Neural crest cell (in vitro differentiated cells): ENCODE results near the gene LHFPL3. TPM values are rescaled to one million over a fixed set of nuclear protein-coding genes. Genes with fewer than 3 reads are reported as not detected.

Source experiments
- DNase-seq: peaks from one replicate; pipeline ENCODE4 v3.0.0; 2021; ENCODE audit warnings: low read depth, mixed read lengths, low spot score
- H3K27ac Mint-ChIP-seq: one replicate; pipeline ENCODE4 v1.8.0; 2021; ENCODE audit warnings: mild to moderate bottlenecking, mixed read lengths; ENCODE audit not compliant: unreplicated experiment
- H3K27me3 Mint-ChIP-seq: 2 replicates; pipeline ENCODE4 v1.8.0; 2021; ENCODE audit warnings: low read depth, mild to moderate bottlenecking, mixed read lengths
- H3K36me3 Mint-ChIP-seq: 2 replicates; pipeline ENCODE4 v1.8.0; 2021; ENCODE audit warnings: low read depth, mild to moderate bottlenecking, mixed read lengths
- H3K4me1 Mint-ChIP-seq: 2 replicates; pipeline ENCODE4 v1.8.0; 2021; ENCODE audit warnings: mixed read lengths
- H3K4me3 Mint-ChIP-seq: one replicate; pipeline ENCODE4 v1.8.0; 2021; ENCODE audit warnings: mild to moderate bottlenecking, mixed read lengths
- H3K9me3 Mint-ChIP-seq: 2 replicates; pipeline ENCODE4 v1.8.0; 2021; ENCODE audit warnings: mixed read lengths
- CTCF ChIP-seq: fragments of 200-600 bp; sonication (generic); conservative IDR thresholded peaks from 2 replicates; pipeline ENCODE4 v1.5.0; 2021; ENCODE audit warnings: antibody characterized with exemption, mild to moderate bottlenecking
- total RNA-seq: library from RNA; stranded (reverse); gene quantifications from 2 replicates; pipeline ENCODE4 v1.2.1, GENCODE V29; 2021

The LHFPL3 gene
- total RNA-seq, 1 donor from 2014 or later, result not detected

DNA sequence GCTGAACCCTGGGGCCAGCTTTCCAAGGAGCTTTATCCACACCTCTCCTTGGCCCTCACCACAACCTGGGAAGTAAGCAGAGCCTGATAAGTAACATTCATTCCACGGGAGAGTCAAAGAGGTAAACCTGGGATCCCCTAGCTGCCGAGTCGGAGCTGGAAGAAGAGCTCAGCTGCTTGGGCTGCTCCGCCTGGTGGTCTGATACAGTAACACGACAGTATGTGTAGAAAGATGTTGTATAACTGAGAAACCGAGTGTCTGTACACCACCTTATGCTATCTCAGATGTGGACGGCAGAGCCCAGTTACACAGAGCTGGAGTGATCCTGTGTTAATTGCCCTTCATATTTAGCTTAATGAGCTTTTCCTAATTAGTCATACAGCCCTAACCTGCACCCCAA lies 534.3 kb downstream of the LHFPL3 start:
- DNase-seq, result peak; percentile 28
- no peaks in the 10 kb centered on the region for H3K4me1 Mint-ChIP-seq
- H3K27ac Mint-ChIP-seq, result no peak overlapping the region
- H3K9me3 Mint-ChIP-seq, result peaks cover 6% of the 10 kb centered on the region
- TF ChIP-seq CTCF, result peak; percentile 58
- H3K4me3 Mint-ChIP-seq, result no peak overlapping the region
- peaks cover 3% of the 10 kb centered on the region for H3K36me3 Mint-ChIP-seq
- H3K27me3 Mint-ChIP-seq, result peaks cover 45% of the 10 kb centered on the region

DNA sequence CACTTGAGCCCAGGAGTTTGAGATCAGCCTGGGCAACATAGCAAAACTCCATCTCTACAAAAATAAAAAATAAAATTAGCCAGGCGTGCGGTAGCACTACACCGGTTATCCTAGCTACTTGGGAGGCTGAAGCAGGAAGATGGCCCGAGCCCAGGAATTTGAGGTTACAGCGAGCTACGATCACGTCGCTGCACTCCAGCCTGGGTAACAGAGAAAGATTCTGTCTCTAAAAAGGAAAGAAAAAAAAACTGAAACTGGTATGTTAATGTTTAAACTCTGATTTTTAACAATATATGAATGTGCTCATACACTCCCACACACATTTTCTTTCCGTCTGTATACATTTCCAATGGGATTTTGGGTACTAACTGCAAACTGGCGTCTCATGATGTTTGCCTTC lies 545.0 kb downstream of the LHFPL3 start:
- Mint-ChIP-seq H3K27ac (no peak overlapping the region), H3K9me3 (no peaks in the 10 kb centered on the region), H3K4me3 (no peak overlapping the region), H3K27me3 (peaks cover 4% of the 10 kb centered on the region), H3K4me1 (no peaks in the 10 kb centered on the region), H3K36me3 (no peaks in the 10 kb centered on the region)
- no peak for TF ChIP-seq CTCF
- no peak for DNase-seq

- Mint-ChIP-seq H3K4me3 (no peak overlapping the region), H3K36me3 (no peaks in the 10 kb centered on the region), H3K4me1 (peaks cover 3% of the 10 kb centered on the region), H3K27me3 (peaks cover 4% of the 10 kb centered on the region), H3K27ac (no peak overlapping the region), H3K9me3 (no peaks in the 10 kb centered on the region)
- DNase-seq, result no peak
- no peak for TF ChIP-seq CTCF
Observed at GRCh38 chr7:104878577-104878976, 550.2 kb downstream of the LHFPL3 start.

DNA sequence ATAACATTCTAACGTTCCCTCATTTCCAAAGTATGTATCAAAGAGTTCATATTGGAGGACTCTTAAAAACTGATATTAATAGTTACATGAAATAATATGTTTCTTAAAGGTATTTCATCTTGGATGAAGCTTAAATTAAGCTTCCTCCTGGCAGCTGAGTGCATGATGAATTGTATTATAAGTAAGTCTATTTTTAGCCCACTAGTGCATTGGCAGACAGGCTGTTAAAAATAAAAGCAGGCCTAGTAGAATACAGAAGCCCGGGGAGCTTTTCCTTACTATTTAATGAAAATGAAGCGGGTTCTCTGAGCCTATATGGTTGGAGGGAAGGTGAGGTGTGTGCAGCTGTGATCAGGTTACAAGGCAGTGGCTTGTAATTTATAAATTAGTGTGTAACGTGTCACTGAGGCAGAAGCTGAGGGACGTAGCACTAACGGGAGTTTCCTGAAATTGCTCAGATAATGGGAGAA lies 554.9 kb downstream of the LHFPL3 start:
- H3K27ac Mint-ChIP-seq, result no peak overlapping the region
- H3K36me3 Mint-ChIP-seq, result no peaks in the 10 kb centered on the region
- H3K4me3 Mint-ChIP-seq, result no peak overlapping the region
- H3K9me3 Mint-ChIP-seq, result no peaks in the 10 kb centered on the region
- no peak for DNase-seq
- no peak for TF ChIP-seq CTCF
- H3K27me3 Mint-ChIP-seq, result no peaks in the 10 kb centered on the region
- peaks cover 10% of the 10 kb centered on the region for H3K4me1 Mint-ChIP-seq

- no peak overlapping the region for H3K27ac Mint-ChIP-seq
- no peaks in the 10 kb centered on the region for H3K9me3 Mint-ChIP-seq
- H3K36me3 Mint-ChIP-seq, result no peaks in the 10 kb centered on the region
- peak; percentile 90 for DNase-seq
- peaks cover 10% of the 10 kb centered on the region for H3K4me1 Mint-ChIP-seq
- H3K27me3 Mint-ChIP-seq, result no peaks in the 10 kb centered on the region
- peak; percentile 96 for TF ChIP-seq CTCF
- no peak overlapping the region for H3K4me3 Mint-ChIP-seq
Observed at GRCh38 chr7:104883718-104884452, 555.5 kb downstream of the LHFPL3 start.
